Neutrophil (primary cell): ENCODE data around the gene NCOA1.
"Not testable (repeated sequence)": the region's sequence is repeated elsewhere in the genome, so short reads cannot be mapped to it uniquely, and the experiment has no call there.

Experiments used
- H3K27ac ChIP-seq: fragments of 200-600 bp; sonication (generic); 2 replicates; pipeline ENCODE4 v1.5.1; 2016; ENCODE audit warnings: mild to moderate bottlenecking, moderate library complexity
- H3K27me3 ChIP-seq: fragments of 200-600 bp; sonication (generic); 2 replicates; pipeline ENCODE4 v1.6.0; 2016; ENCODE audit warnings: mild to moderate bottlenecking
- H3K36me3 ChIP-seq: fragments of 200-600 bp; sonication (generic); 2 replicates; pipeline ENCODE4 v1.5.1; 2017
- H3K4me1 ChIP-seq, 2 experiments: fragments of 200-600 bp in 1 of 2; sonication (generic) in 1 of 2; 1 replicate in 1 of 2; 2 replicates in 1 of 2; pipeline versions ENCODE4 v1.5.1 to v1.6.1; 2013 to 2016; ENCODE audit warnings: low read depth in 1 of 2, low read length in 1 of 2, mild to moderate bottlenecking in 1 of 2, moderate library complexity in 1 of 2; ENCODE audit not compliant: control insufficient read depth in 1 of 2, insufficient read depth in 1 of 2
- H3K4me3 ChIP-seq, 2 experiments: fragments of 200-600 bp in 1 of 2; sonication (generic) in 1 of 2; 1 replicate in 1 of 2; 2 replicates in 1 of 2; pipeline ENCODE4 v1.5.1; 2013 to 2016; ENCODE audit warnings: low read depth in 1 of 2, low read length in 1 of 2, mild to moderate bottlenecking in 1 of 2, moderate library complexity in 1 of 2
- H3K9me3 ChIP-seq: fragments of 200-600 bp; sonication (generic); 2 replicates; pipeline ENCODE4 v1.5.1; 2016
- CTCF ChIP-seq: fragments of 200-600 bp; sonication (generic); IDR thresholded peaks from 2 replicates; pipeline ENCODE4 v1.5.1; 2016; ENCODE audit warnings: antibody characterized with exemption

NCOA1 gene

GRCh38 chr2:24520175-24520574, 29.1 kb downstream of the NCOA1 start:
- H3K4me3 ChIP-seq, result no peak overlapping the region
- no peaks in the 10 kb centered on the region for H3K4me1 ChIP-seq
- no peak for TF ChIP-seq CTCF
- peaks cover 5% of the 10 kb centered on the region for H3K36me3 ChIP-seq
- no peaks in the 10 kb centered on the region for H3K9me3 ChIP-seq
- no peaks in the 10 kb centered on the region for H3K27me3 ChIP-seq
- H3K27ac ChIP-seq, result no peak overlapping the region

- Histone ChIP-seq H3K27ac (no peak overlapping the region), H3K9me3 (no peaks in the 10 kb centered on the region), H3K4me1 (no peaks in the 10 kb centered on the region), H3K36me3 (peaks cover 5% of the 10 kb centered on the region), H3K4me3 (no peak overlapping the region), H3K27me3 (no peaks in the 10 kb centered on the region)
- TF ChIP-seq CTCF, result no peak
Measured at GRCh38 chr2:24521162-24521857, 30.3 kb downstream of the NCOA1 start.

GRCh38 chr2:24521975-24522639, 31.1 kb downstream of the NCOA1 start:
- Histone ChIP-seq H3K4me3 (no peak overlapping the region), H3K27me3 (no peaks in the 10 kb centered on the region), H3K27ac (no peak overlapping the region), H3K36me3 (peaks cover 5% of the 10 kb centered on the region), H3K4me1 (no peaks in the 10 kb centered on the region), H3K9me3 (no peaks in the 10 kb centered on the region)
- no peak for TF ChIP-seq CTCF

- Histone ChIP-seq H3K4me3 (no peak overlapping the region), H3K27me3 (no peaks in the 10 kb centered on the region), H3K36me3 (peaks cover 5% of the 10 kb centered on the region), H3K9me3 (no peaks in the 10 kb centered on the region), H3K27ac (no peak overlapping the region), H3K4me1 (no peaks in the 10 kb centered on the region)
- TF ChIP-seq CTCF, result no peak
Measured at GRCh38 chr2:24527536-24527935, 36.5 kb downstream of the NCOA1 start.

GRCh38 chr2:24530796-24531195, 39.7 kb downstream of the NCOA1 start:
- H3K27ac ChIP-seq, result no peak overlapping the region
- no peak for TF ChIP-seq CTCF
- H3K4me1 ChIP-seq, result no peaks in the 10 kb centered on the region
- H3K9me3 ChIP-seq, result no peaks in the 10 kb centered on the region
- no peaks in the 10 kb centered on the region for H3K27me3 ChIP-seq
- no peak overlapping the region for H3K4me3 ChIP-seq
- no peaks in the 10 kb centered on the region for H3K36me3 ChIP-seq

GRCh38 chr2:24531610-24532009, 40.6 kb downstream of the NCOA1 start:
- not testable (repeated sequence) for H3K9me3 ChIP-seq, H3K27ac ChIP-seq

GRCh38 chr2:24532057-24532456, 41.0 kb downstream of the NCOA1 start:
- H3K4me1 ChIP-seq, H3K36me3 ChIP-seq, H3K27me3 ChIP-seq, H3K9me3 ChIP-seq, H3K27ac ChIP-seq, H3K4me3 ChIP-seq: not testable (repeated sequence)

More at GRCh38 chr2:24531610-24532009, 40.6 kb downstream of the NCOA1 start:
- H3K4me1 ChIP-seq, H3K4me3 ChIP-seq, H3K27me3 ChIP-seq, H3K36me3 ChIP-seq: not testable (repeated sequence)

- not testable (repeated sequence) for H3K9me3 ChIP-seq, H3K27ac ChIP-seq, H3K27me3 ChIP-seq
Measured at GRCh38 chr2:24533574-24533973, 42.5 kb downstream of the NCOA1 start.

More at GRCh38 chr2:24533574-24533973, 42.5 kb downstream of the NCOA1 start:
- H3K36me3 ChIP-seq, H3K4me1 ChIP-seq, H3K4me3 ChIP-seq: not testable (repeated sequence)
